Kidney glomerular epithelial cell (primary cell): ENCODE results near the gene TBC1D32.
A peak's percentile ranks its signal among the peaks of the same experiment; 100 is the strongest.
"Not testable (repeated sequence)": the region's sequence is repeated elsewhere in the genome, so short reads cannot be mapped to it uniquely, and the experiment has no call there.

Experiments
- DNase-seq: peaks from one replicate; lab custom pipeline; 2025; lab: John Stamatoyannopoulos, UW

TBC1D32 gene

GRCh38 chr6:121333196-121333595, 1.1 kb downstream of the TBC1D32 start:
- DNase-seq = no peak

GRCh38 chr6:121330516-121330915, 3.8 kb downstream of the TBC1D32 start:
- no peak for DNase-seq

GRCh38 chr6:121321282-121321681, 13.0 kb downstream of the TBC1D32 start:
- DNase-seq = no peak

- DNase-seq = no peak
Measured at GRCh38 chr6:121319603-121320002, 14.7 kb downstream of the TBC1D32 start.

GRCh38 chr6:121319112-121319553, 15.1 kb downstream of the TBC1D32 start:
- DNase-seq = peak; percentile 43

- DNase-seq = no peak
Measured at GRCh38 chr6:121314381-121315112, 19.7 kb downstream of the TBC1D32 start.

GRCh38 chr6:121311814-121312213, 22.5 kb downstream of the TBC1D32 start:
- not testable (repeated sequence) for DNase-seq

- no peak for DNase-seq
Measured at GRCh38 chr6:121310495-121310894, 23.8 kb downstream of the TBC1D32 start.

- peak; percentile 16 for DNase-seq
Measured at GRCh38 chr6:121309768-121310469, 24.4 kb downstream of the TBC1D32 start.

- peak; percentile 36 for DNase-seq
Measured at GRCh38 chr6:121305957-121306607, 28.2 kb downstream of the TBC1D32 start.

GRCh38 chr6:121302882-121303281, 31.4 kb downstream of the TBC1D32 start:
- DNase-seq = no peak

- DNase-seq = not testable (repeated sequence)
Measured at GRCh38 chr6:121301156-121301555, 33.1 kb downstream of the TBC1D32 start.

- no peak for DNase-seq
Measured at GRCh38 chr6:121297694-121298093, 36.6 kb downstream of the TBC1D32 start.

GRCh38 chr6:121285041-121285440, 49.2 kb downstream of the TBC1D32 start:
- DNase-seq = peak; percentile 5

GRCh38 chr6:121274666-121275295, 59.5 kb downstream of the TBC1D32 start:
- DNase-seq = no peak

- no peak for DNase-seq
Measured at GRCh38 chr6:121263742-121264141, 70.5 kb downstream of the TBC1D32 start.

- no peak for DNase-seq
Measured at GRCh38 chr6:121260651-121261102, 73.6 kb downstream of the TBC1D32 start.

- no peak for DNase-seq
Measured at GRCh38 chr6:121247386-121247785, 86.9 kb downstream of the TBC1D32 start.

GRCh38 chr6:121242386-121242785, 91.9 kb downstream of the TBC1D32 start:
- no peak for DNase-seq

GRCh38 chr6:121237859-121238258, 96.4 kb downstream of the TBC1D32 start:
- no peak for DNase-seq

- no peak for DNase-seq
Measured at GRCh38 chr6:121236984-121237383, 97.3 kb downstream of the TBC1D32 start.

GRCh38 chr6:121235386-121235785, 98.9 kb downstream of the TBC1D32 start:
- DNase-seq = no peak
